IMR-90 (cell line): ENCODE data around the gene COL23A1. TPM values are rescaled to one million over a fixed set of nuclear protein-coding genes. Genes with fewer than 3 reads are reported as not detected.

Experiments used
- ATAC-seq: fragments of 200-7000 bp; cut with Tn5 transposase; 2 replicates; pipeline ENCODE4 v1.9.1; 2020; ENCODE audit warnings: low read depth, mild to moderate bottlenecking, moderate library complexity
- BruUV-seq: library from RNA; stranded (reverse); fragments of 400-500 nt; replicated peaks from 2 replicates; lab custom pipeline; 2021; lab: Mats Ljungman, UMichigan
- CTCF ChIA-PET: fragments of 300-600 bp; formaldehyde crosslinking; extraction: SDS; loops from one replicate; lab custom pipeline; 2021; ENCODE audit warnings: antibody characterized with exemption; lab: Yijun Ruan, JAX
- POLR2A ChIA-PET: fragments of 300-600 bp; sonication (Branson Sonifier 250); formaldehyde crosslinking; loops from one replicate; lab custom pipeline; 2022; ENCODE audit warnings: antibody characterized with exemption; ENCODE audit not compliant: unreplicated experiment; lab: Charles Lee
- DNase-seq: peaks from one replicate; pipeline ENCODE4 v3.0.0; 2013
- H2AFZ ChIP-seq: replicated peaks from 2 replicates; pipeline ENCODE3; 2013; ENCODE audit warnings: low read length, mild to moderate bottlenecking; ENCODE audit not compliant: poor library complexity
- H2AK5ac ChIP-seq: 2 replicates; pipeline ENCODE4 v1.6.1; 2013; ENCODE audit warnings: low read depth, low read length, inconsistent platforms
- H2AK9ac ChIP-seq: replicated peaks from 2 replicates; pipeline ENCODE3; 2013; ENCODE audit warnings: mild to moderate bottlenecking, low read depth, low read length, moderate library complexity; ENCODE audit not compliant: poor library complexity
- H2BK120ac ChIP-seq: 2 replicates; pipeline ENCODE4 v1.6.1; 2013; ENCODE audit warnings: low read depth, low read length, inconsistent platforms
- H2BK15ac ChIP-seq: 3 replicates; pipeline ENCODE4 v1.6.1; 2013; ENCODE audit warnings: low read depth, low read length, inconsistent platforms
- H2BK20ac ChIP-seq: 2 replicates; pipeline ENCODE4 v1.6.1; 2013; ENCODE audit warnings: low read depth, mild to moderate bottlenecking, inconsistent platforms, low read length, moderate library complexity
- H2BK5ac ChIP-seq: 2 replicates; pipeline ENCODE4 v1.6.1; 2013; ENCODE audit warnings: mild to moderate bottlenecking, low read depth, low read length, inconsistent platforms; ENCODE audit not compliant: poor library complexity, severe bottlenecking
- H3K14ac ChIP-seq: replicated peaks from 2 replicates; pipeline ENCODE4 v1.6.1; 2013; ENCODE audit warnings: low read depth, low read length, inconsistent platforms
- H3K18ac ChIP-seq: 2 replicates; pipeline ENCODE4 v1.6.1; 2013; ENCODE audit warnings: low read depth, low read length, control low read depth
- H3K23ac ChIP-seq: 2 replicates; pipeline ENCODE4 v1.6.1; 2013; ENCODE audit warnings: low read depth, low read length, inconsistent platforms
- H3K27ac ChIP-seq: 2 replicates; pipeline ENCODE4 v1.5.1; 2013; ENCODE audit warnings: mild to moderate bottlenecking, control low read depth, low read length; ENCODE audit not compliant: insufficient read depth
- H3K27me3 ChIP-seq: 2 replicates; pipeline ENCODE4 v1.6.1; 2013; ENCODE audit warnings: low read length; ENCODE audit not compliant: control insufficient read depth, insufficient read depth
- H3K36me3 ChIP-seq: 2 replicates; pipeline ENCODE4 v1.6.1; 2013; ENCODE audit warnings: low read length, mixed read lengths; ENCODE audit not compliant: control insufficient read depth, insufficient read depth
- H3K4ac ChIP-seq: 2 replicates; pipeline ENCODE4 v1.6.1; 2013; ENCODE audit warnings: low read depth, low read length, inconsistent platforms
- H3K4me1 ChIP-seq: 2 replicates; pipeline ENCODE4 v1.6.1; 2013; ENCODE audit warnings: low read length, mixed read lengths; ENCODE audit not compliant: control insufficient read depth, insufficient read depth
- H3K4me2 ChIP-seq: 2 replicates; pipeline ENCODE4 v1.6.1; 2013; ENCODE audit warnings: low read depth, mild to moderate bottlenecking, control low read depth, low read length, moderate library complexity
- H3K4me3 ChIP-seq: 2 replicates; pipeline ENCODE4 v1.5.1; 2013; ENCODE audit warnings: low read depth, mild to moderate bottlenecking, control low read depth, low read length, moderate library complexity; ENCODE audit not compliant: insufficient read depth
- H3K56ac ChIP-seq: 2 replicates; pipeline ENCODE4 v1.6.1; 2013; ENCODE audit warnings: low read length, inconsistent platforms; ENCODE audit not compliant: insufficient read depth; ENCODE audit errors: extremely low read depth
- H3K79me1 ChIP-seq, 2 experiments: 2 replicates each; pipeline ENCODE4 v1.6.1; 2013; ENCODE audit warnings: low read length in 2 of 2, inconsistent platforms in 1 of 2, low read depth in 1 of 2
- H3K9ac ChIP-seq: 2 replicates; pipeline ENCODE4 v1.6.1; 2013; ENCODE audit warnings: low read depth, low read length, control low read depth
- H3K9me1 ChIP-seq: 2 replicates; pipeline ENCODE4 v1.6.1; 2013; ENCODE audit warnings: low read length, inconsistent platforms; ENCODE audit not compliant: insufficient read depth
- H3K9me3 ChIP-seq: 2 replicates; pipeline ENCODE4 v1.6.1; 2013; ENCODE audit warnings: low read length; ENCODE audit not compliant: control insufficient read depth, insufficient read depth
- H4K20me1 ChIP-seq: 2 replicates; pipeline ENCODE4 v1.6.1; 2013; ENCODE audit warnings: low read length, inconsistent platforms; ENCODE audit not compliant: insufficient read depth
- H4K5ac ChIP-seq: 2 replicates; pipeline ENCODE4 v1.6.1; 2013; ENCODE audit warnings: mild to moderate bottlenecking, low read depth, low read length, control low read depth
- H4K8ac ChIP-seq, 2 experiments: 2 replicates each; pipeline ENCODE4 v1.6.1; 2013; ENCODE audit warnings: low read depth in 2 of 2, low read length in 2 of 2, control low read depth in 1 of 2, inconsistent platforms in 1 of 2
- H4K91ac ChIP-seq: 2 replicates; pipeline ENCODE4 v1.6.1; 2013; ENCODE audit warnings: low read depth, low read length, inconsistent platforms; ENCODE audit not compliant: insufficient read depth
- BHLHE40 ChIP-seq: fragments of 150-350 bp; IDR thresholded peaks from 2 replicates; pipeline ENCODE4 v1.6.1; 2016; ENCODE audit warnings: mild to moderate bottlenecking, low read depth, low read length
- CEBPB ChIP-seq: IDR thresholded peaks from 2 replicates; pipeline ENCODE4 v1.6.1; 2012; ENCODE audit warnings: low read depth, low read length, improper control_type of control experiment
- CHD1 ChIP-seq: IDR thresholded peaks from 2 replicates; pipeline ENCODE4 v1.6.1; 2012; ENCODE audit warnings: low read depth, low read length, improper control_type of control experiment
- ELK1 ChIP-seq: fragments of 150-350 bp; IDR thresholded peaks from 2 replicates; pipeline ENCODE4 v1.6.1; 2016; ENCODE audit warnings: low read depth, mild to moderate bottlenecking, low read length, moderate library complexity, borderline replicate concordance
- MAFK ChIP-seq: IDR thresholded peaks from 2 replicates; pipeline ENCODE4 v1.6.1; 2012; ENCODE audit warnings: low read depth, low read length, improper control_type of control experiment
- MAZ ChIP-seq: IDR thresholded peaks from 2 replicates; pipeline ENCODE4 v1.6.1; 2012; ENCODE audit warnings: low read depth, mild to moderate bottlenecking, low read length, improper control_type of control experiment, moderate library complexity, borderline replicate concordance
- MXI1 ChIP-seq: IDR thresholded peaks from 2 replicates; pipeline ENCODE4 v1.6.1; 2012; ENCODE audit warnings: low read depth, mild to moderate bottlenecking, low read length, moderate library complexity, borderline replicate concordance
- POLR2A ChIP-seq: IDR thresholded peaks from 2 replicates; pipeline ENCODE4 v1.6.1; 2012; ENCODE audit warnings: mild to moderate bottlenecking, low read depth, low read length
- RAD21 ChIP-seq: IDR thresholded peaks from 2 replicates; pipeline ENCODE4 v1.6.1; 2012; ENCODE audit warnings: low read length, improper control_type of control experiment
- RFX5 ChIP-seq: IDR thresholded peaks from 2 replicates; pipeline ENCODE4 v1.8.0; 2012; ENCODE audit warnings: low read depth, mild to moderate bottlenecking, low read length, moderate library complexity
- SMC3 ChIP-seq: fragments of 150-350 bp; IDR thresholded peaks from 2 replicates; pipeline ENCODE4 v1.6.1; 2016; ENCODE audit warnings: low read depth, mild to moderate bottlenecking, antibody characterized with exemption, low read length, moderate library complexity
- WGBS, 2 experiments: methylation state at CpG; one replicate each; pipeline versions ENCODE4 v1.1.5 to v1.1.7; 2013; ENCODE audit warnings: missing lambda C conversion rate in 2 of 2; ENCODE audit not compliant: insufficient read length in 1 of 2; ENCODE audit errors: extremely low coverage in 2 of 2; 5-methylcytosine and 5-hydroxymethylcytosine counted together
- dilution Hi-C: fragments of 300-500 bp; cut with HindIII; formaldehyde crosslinking; loops from one replicate; pipeline ENCODE4 v1.14.3; 2018; ENCODE audit warnings: low sequenced_read_pairs; ENCODE audit not compliant: unreplicated experiment
- in situ Hi-C: fragments of 300-500 bp; cut with MboI; formaldehyde crosslinking; loops from 3 replicates; pipeline ENCODE4 v1.14.3; 2019; ENCODE audit warnings: low sequenced_read_pairs, inconsistent platforms, mixed read lengths
- intact Hi-C: fragments of 100-400 bp; cut with micrococcal nuclease; formaldehyde crosslinking; loops from 2 replicates; pipeline ENCODE4 v1.10.0; 2022
- polyA plus RNA-seq, 3 experiments: library from polyadenylated mRNA; depleted of rRNA; stranded (reverse); fragments of >200 nt; gene quantifications; 2 replicates each; pipeline ENCODE4 v1.2.3, GENCODE V29; 2012; ENCODE audit warnings: low replicate concordance in 1 of 3
- total RNA-seq: library from RNA; depleted of rRNA; stranded (reverse); fragments of >200 nt; gene quantifications from 2 replicates; pipeline ENCODE4 v1.2.3, GENCODE V29; 2012
- TF ChIP-seq, protein P1 (sequence below): fragments of 150-350 bp; IDR thresholded peaks from 2 replicates; pipeline ENCODE4 v1.6.1; 2017; ENCODE audit warnings: mild to moderate bottlenecking, antibody characterized with exemption, low read length, low read depth
- TF ChIP-seq, protein P2 (sequence below): conservative IDR thresholded peaks from 2 replicates; pipeline ENCODE4 v1.5.1; 2012; ENCODE audit warnings: mild to moderate bottlenecking, low read depth, low read length, improper control_type of control experiment

Gene COL23A1
- total and polyA plus RNA-seq, 2 of the 4 experiments (the other 2 are of a cell fraction): not detected

GRCh38 chr5:178483620-178484019, 106.6 kb downstream of the COL23A1 start:
- Histone ChIP-seq H4K8ac (no peak overlapping the region), H4K20me1 (no peaks in the 10 kb centered on the region), H3K4me2 (no peak overlapping the region), H3K36me3 (no peaks in the 10 kb centered on the region), H3K18ac (no peak overlapping the region), H2AK9ac (no peak overlapping the region), H3K9me1 (no peaks in the 10 kb centered on the region), H3K56ac (no peak overlapping the region), H3K9me3 (peaks cover 10% of the 10 kb centered on the region), H3K27me3 (no peaks in the 10 kb centered on the region), H3K23ac (no peak overlapping the region), H3K79me1 (no peaks in the 10 kb centered on the region), H4K91ac (no peak overlapping the region), H2BK5ac (no peak overlapping the region), H3K14ac (no peak overlapping the region), H3K4ac (no peak overlapping the region), H3K4me1 (no peaks in the 10 kb centered on the region), H3K9ac (no peak overlapping the region), H3K27ac (no peak overlapping the region), H2BK120ac (no peak overlapping the region), H4K5ac (no peak overlapping the region), H2AFZ (no peak overlapping the region), H2BK15ac (no peak overlapping the region), H2BK20ac (no peak overlapping the region), H3K4me3 (no peak overlapping the region), H2AK5ac (no peak overlapping the region)
- no peak for ATAC-seq
- WGBS, 2 experiments: 60% methylated on average over 1 of the region's 9 CpGs; no CpG with 5 or more reads in 1 of the 2 experiments
- POLR2A ChIA-PET: no interaction called here
- dilution Hi-C loops: no loop called here
- no peak for DNase-seq
- CTCF ChIA-PET: no interaction called here
- intact Hi-C loops: no loop called here
- no peak for TF ChIP-seq CEBPB
- TF ChIP-seq POLR2A: no peak
- TF ChIP-seq, protein P1, sequence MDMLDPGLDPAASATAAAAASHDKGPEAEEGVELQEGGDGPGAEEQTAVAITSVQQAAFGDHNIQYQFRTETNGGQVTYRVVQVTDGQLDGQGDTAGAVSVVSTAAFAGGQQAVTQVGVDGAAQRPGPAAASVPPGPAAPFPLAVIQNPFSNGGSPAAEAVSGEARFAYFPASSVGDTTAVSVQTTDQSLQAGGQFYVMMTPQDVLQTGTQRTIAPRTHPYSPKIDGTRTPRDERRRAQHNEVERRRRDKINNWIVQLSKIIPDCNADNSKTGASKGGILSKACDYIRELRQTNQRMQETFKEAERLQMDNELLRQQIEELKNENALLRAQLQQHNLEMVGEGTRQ: no peak
- TF ChIP-seq RAD21: no peak
- no peak for TF ChIP-seq ELK1
- no peak for TF ChIP-seq MAZ
- TF ChIP-seq CHD1: no peak
- TF ChIP-seq MAFK: no peak
- no peak for TF ChIP-seq BHLHE40
- no peak for TF ChIP-seq RFX5
- TF ChIP-seq MXI1: no peak
- TF ChIP-seq, protein P2, sequence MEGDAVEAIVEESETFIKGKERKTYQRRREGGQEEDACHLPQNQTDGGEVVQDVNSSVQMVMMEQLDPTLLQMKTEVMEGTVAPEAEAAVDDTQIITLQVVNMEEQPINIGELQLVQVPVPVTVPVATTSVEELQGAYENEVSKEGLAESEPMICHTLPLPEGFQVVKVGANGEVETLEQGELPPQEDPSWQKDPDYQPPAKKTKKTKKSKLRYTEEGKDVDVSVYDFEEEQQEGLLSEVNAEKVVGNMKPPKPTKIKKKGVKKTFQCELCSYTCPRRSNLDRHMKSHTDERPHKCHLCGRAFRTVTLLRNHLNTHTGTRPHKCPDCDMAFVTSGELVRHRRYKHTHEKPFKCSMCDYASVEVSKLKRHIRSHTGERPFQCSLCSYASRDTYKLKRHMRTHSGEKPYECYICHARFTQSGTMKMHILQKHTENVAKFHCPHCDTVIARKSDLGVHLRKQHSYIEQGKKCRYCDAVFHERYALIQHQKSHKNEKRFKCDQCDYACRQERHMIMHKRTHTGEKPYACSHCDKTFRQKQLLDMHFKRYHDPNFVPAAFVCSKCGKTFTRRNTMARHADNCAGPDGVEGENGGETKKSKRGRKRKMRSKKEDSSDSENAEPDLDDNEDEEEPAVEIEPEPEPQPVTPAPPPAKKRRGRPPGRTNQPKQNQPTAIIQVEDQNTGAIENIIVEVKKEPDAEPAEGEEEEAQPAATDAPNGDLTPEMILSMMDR: no peak
- TF ChIP-seq SMC3: no peak
- no TSS peak for BruUV-seq
- in situ Hi-C loops: no loop called here
